Keratinocyte (primary cell): ENCODE data around the gene IL17RD.

Source experiments
- EZH2 ChIP-seq: IDR thresholded peaks from one replicate; pipeline ENCODE4 v1.6.1; 2012; ENCODE audit warnings: inconsistent platforms, mild to moderate bottlenecking, low read length, moderate library complexity
- TF ChIP-seq, protein P1 (sequence below), 3 experiments: IDR thresholded peaks in 1 of 3; conservative IDR thresholded peaks in 1 of 3; optimal IDR thresholded peaks in 1 of 3; 2 replicates in 2 of 3; 3 replicates in 1 of 3; pipeline versions ENCODE3 to v1.5.1; 2011; ENCODE audit warnings: low read length in 3 of 3, mild to moderate bottlenecking in 3 of 3, moderate library complexity in 2 of 3, control low read depth in 1 of 3, inconsistent platforms in 1 of 3; ENCODE audit not compliant: insufficient read depth in 2 of 3; ENCODE audit errors: extremely low read depth in 1 of 3

DNA sequence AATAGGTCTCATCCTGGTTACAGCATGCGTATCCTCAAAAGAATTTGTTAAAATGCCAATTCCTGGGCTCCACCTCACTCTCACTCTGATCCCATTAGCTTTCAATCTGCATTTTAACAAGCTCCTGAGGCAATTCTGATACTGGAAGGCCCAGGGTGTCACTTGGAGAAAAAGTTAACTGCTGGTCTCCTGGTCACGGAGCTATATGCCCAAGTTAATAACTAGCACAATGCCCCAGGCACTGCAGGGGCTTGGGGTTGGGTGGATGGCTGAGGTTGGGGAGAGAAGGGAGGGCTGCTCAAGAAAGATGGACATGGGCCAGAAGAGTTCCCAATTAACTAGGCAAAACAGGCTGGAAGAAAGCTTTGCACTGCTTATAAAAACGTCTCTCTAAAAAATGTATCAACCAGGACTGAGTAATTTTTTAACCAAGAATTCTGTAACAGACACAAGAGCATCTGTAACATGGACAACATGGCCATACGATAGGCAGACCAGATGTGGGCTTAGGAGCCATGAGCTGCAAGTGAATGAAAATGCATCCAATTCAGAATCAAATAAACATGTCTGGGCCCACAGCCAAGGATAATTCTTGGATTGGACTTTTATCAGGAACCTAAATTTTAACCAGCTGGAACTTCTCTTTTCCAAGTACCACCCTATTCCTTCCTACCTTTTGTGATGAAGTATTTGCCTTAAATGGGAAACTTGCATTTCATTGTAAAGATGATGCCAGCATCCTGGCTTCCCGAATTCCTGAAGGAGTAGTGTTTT is 4.2 kb downstream of the IL17RD start:
- TF ChIP-seq, protein P1, sequence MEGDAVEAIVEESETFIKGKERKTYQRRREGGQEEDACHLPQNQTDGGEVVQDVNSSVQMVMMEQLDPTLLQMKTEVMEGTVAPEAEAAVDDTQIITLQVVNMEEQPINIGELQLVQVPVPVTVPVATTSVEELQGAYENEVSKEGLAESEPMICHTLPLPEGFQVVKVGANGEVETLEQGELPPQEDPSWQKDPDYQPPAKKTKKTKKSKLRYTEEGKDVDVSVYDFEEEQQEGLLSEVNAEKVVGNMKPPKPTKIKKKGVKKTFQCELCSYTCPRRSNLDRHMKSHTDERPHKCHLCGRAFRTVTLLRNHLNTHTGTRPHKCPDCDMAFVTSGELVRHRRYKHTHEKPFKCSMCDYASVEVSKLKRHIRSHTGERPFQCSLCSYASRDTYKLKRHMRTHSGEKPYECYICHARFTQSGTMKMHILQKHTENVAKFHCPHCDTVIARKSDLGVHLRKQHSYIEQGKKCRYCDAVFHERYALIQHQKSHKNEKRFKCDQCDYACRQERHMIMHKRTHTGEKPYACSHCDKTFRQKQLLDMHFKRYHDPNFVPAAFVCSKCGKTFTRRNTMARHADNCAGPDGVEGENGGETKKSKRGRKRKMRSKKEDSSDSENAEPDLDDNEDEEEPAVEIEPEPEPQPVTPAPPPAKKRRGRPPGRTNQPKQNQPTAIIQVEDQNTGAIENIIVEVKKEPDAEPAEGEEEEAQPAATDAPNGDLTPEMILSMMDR (optimal IDR thresholded peaks at IDR 0.05 in 1 of 3, IDR thresholded peaks at IDR 0.05 in 1 of 3, conservative IDR thresholded peaks at IDR 0.05 in 1 of 3; ENCODE audit: extremely low read depth in 1 of 3, insufficient read depth in 2 of 3, low read length in 3 of 3), result no peak
- no peak for TF ChIP-seq EZH2
